Hepatocyte (in vitro differentiated cells): ENCODE measurements around the gene GDI1. TPM values are rescaled to one million over a fixed set of nuclear protein-coding genes. Genes with fewer than 3 reads are reported as not detected.
A peak's percentile ranks its signal among the peaks of the same experiment; 100 is the strongest.

ENCODE experiments used
- DNase-seq: peaks from one replicate; pipeline ENCODE4 v3.0.0-alpha.2; 2016; ENCODE audit warnings: low spot score
- H2AFZ ChIP-seq: fragments of 200-600 bp; sonication (generic); 2 replicates; pipeline ENCODE4 v1.6.0; 2016; ENCODE audit warnings: antibody characterized with exemption, mild to moderate bottlenecking
- H3K27ac ChIP-seq: fragments of 200-600 bp; sonication (generic); 2 replicates; pipeline ENCODE4 v1.5.1; 2016; ENCODE audit warnings: mild to moderate bottlenecking
- H3K27me3 ChIP-seq: fragments of 200-600 bp; sonication (generic); 2 replicates; pipeline ENCODE4 v1.6.1; 2016
- H3K36me3 ChIP-seq: fragments of 200-600 bp; sonication (generic); replicated peaks from 2 replicates; pipeline ENCODE4 v1.5.1; 2016; ENCODE audit warnings: low read depth; ENCODE audit not compliant: insufficient read depth
- H3K4me1 ChIP-seq: fragments of 200-600 bp; sonication (generic); 2 replicates; pipeline ENCODE4 v1.5.1; 2016; ENCODE audit warnings: mild to moderate bottlenecking, moderate library complexity; ENCODE audit not compliant: insufficient read depth
- H3K4me2 ChIP-seq: fragments of 200-600 bp; sonication (generic); 2 replicates; pipeline ENCODE4 v1.6.0; 2016
- H3K4me3 ChIP-seq: fragments of 200-600 bp; sonication (generic); 2 replicates; pipeline ENCODE4 v1.5.1; 2016; ENCODE audit warnings: mild to moderate bottlenecking
- H3K79me2 ChIP-seq: fragments of 200-600 bp; sonication (generic); 2 replicates; pipeline ENCODE4 v1.6.0; 2017; ENCODE audit warnings: mild to moderate bottlenecking
- H3K9me2 ChIP-seq: fragments of 200-600 bp; sonication (generic); replicated peaks from 2 replicates; pipeline ENCODE4 v1.6.0; 2017; ENCODE audit warnings: mild to moderate bottlenecking; ENCODE audit not compliant: insufficient read depth
- H3K9me3 ChIP-seq: fragments of 200-600 bp; sonication (generic); 2 replicates; pipeline ENCODE4 v1.5.1; 2016; ENCODE audit warnings: low read depth, mild to moderate bottlenecking
- H4K20me1 ChIP-seq: fragments of 200-600 bp; sonication (generic); 2 replicates; pipeline ENCODE4 v1.6.0; 2016; ENCODE audit warnings: mild to moderate bottlenecking; ENCODE audit not compliant: insufficient read depth, poor library complexity, severe bottlenecking
- EZH2 ChIP-seq: fragments of 200-600 bp; sonication (generic); IDR thresholded peaks from 2 replicates; pipeline ENCODE4 v1.6.1; 2016; ENCODE audit warnings: antibody characterized with exemption, mild to moderate bottlenecking, borderline replicate concordance
- EZH2phosphoT487 ChIP-seq: fragments of 200-600 bp; sonication (generic); IDR thresholded peaks from one replicate; pipeline ENCODE4 v1.6.1; 2018; ENCODE audit warnings: antibody characterized with exemption, mild to moderate bottlenecking, low read depth, moderate library complexity; ENCODE audit not compliant: unreplicated experiment, severe bottlenecking
- WGBS: methylation state at CpG from one replicate; pipeline ENCODE4 v1.1.6; 2016; ENCODE audit warnings: low lambda C conversion rate; ENCODE audit errors: missing lambda C conversion rate; 5-methylcytosine and 5-hydroxymethylcytosine counted together
- polyA plus RNA-seq: library from polyadenylated mRNA; unstranded; fragments of >200 nt; fragmentation: Nextera tagmentation; extraction: Ambion mirVana; gene quantifications from 2 replicates; pipeline ENCODE4 v1.2.1, GENCODE V29; 2016
- total RNA-seq: library from RNA; depleted of rRNA; stranded (reverse); fragments of >200 nt; gene quantifications from 2 replicates; pipeline ENCODE4 v1.2.3, GENCODE V29; 2014
- TF ChIP-seq, protein P1 (sequence below): fragments of 200-600 bp; sonication (generic); IDR thresholded peaks from 2 replicates; pipeline ENCODE4 v1.5.1; 2016; ENCODE audit warnings: antibody characterized with exemption, mild to moderate bottlenecking; ENCODE audit not compliant: poor library complexity

GDI1 gene
- total and polyA plus RNA-seq, 2 experiments from 2014 or later = 101 to 102 TPM

DNA sequence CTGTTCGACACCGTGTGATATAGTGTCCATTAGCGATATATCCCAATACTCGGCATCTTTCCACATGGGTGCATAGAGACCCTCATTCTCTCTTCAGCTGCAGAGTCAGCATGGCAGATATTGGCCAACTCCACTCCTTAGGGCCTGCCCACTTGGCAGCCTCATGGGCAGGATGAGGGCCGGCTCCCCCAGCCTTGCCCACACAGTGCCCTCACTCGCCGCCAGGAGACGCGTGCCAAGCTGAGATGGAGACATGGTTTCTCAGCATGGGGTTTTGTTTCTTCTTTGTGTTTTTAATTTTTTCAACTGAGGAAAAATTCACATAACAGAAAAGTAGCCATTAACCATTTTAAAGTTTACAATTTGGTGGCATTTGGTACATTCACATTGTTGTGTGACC lies 15.9 kb downstream of the GDI1 start:
- Histone ChIP-seq H3K36me3 (no peaks in the 10 kb centered on the region), H3K27ac (no peak overlapping the region), H3K4me2 (no peak overlapping the region), H3K27me3 (no peaks in the 10 kb centered on the region), H2AFZ (no peak overlapping the region), H4K20me1 (no peaks in the 10 kb centered on the region), H3K4me1 (no peaks in the 10 kb centered on the region), H3K4me3 (no peak overlapping the region), H3K79me2 (no peaks in the 10 kb centered on the region), H3K9me3 (no peaks in the 10 kb centered on the region), H3K9me2 (no peaks in the 10 kb centered on the region)
- 98% methylated on average over 9 of the region's 9 CpGs for WGBS
- no peak for DNase-seq
- no peak for TF ChIP-seq EZH2
- TF ChIP-seq EZH2phosphoT487 = no peak
- TF ChIP-seq, protein P1, sequence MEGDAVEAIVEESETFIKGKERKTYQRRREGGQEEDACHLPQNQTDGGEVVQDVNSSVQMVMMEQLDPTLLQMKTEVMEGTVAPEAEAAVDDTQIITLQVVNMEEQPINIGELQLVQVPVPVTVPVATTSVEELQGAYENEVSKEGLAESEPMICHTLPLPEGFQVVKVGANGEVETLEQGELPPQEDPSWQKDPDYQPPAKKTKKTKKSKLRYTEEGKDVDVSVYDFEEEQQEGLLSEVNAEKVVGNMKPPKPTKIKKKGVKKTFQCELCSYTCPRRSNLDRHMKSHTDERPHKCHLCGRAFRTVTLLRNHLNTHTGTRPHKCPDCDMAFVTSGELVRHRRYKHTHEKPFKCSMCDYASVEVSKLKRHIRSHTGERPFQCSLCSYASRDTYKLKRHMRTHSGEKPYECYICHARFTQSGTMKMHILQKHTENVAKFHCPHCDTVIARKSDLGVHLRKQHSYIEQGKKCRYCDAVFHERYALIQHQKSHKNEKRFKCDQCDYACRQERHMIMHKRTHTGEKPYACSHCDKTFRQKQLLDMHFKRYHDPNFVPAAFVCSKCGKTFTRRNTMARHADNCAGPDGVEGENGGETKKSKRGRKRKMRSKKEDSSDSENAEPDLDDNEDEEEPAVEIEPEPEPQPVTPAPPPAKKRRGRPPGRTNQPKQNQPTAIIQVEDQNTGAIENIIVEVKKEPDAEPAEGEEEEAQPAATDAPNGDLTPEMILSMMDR = no peak

DNA sequence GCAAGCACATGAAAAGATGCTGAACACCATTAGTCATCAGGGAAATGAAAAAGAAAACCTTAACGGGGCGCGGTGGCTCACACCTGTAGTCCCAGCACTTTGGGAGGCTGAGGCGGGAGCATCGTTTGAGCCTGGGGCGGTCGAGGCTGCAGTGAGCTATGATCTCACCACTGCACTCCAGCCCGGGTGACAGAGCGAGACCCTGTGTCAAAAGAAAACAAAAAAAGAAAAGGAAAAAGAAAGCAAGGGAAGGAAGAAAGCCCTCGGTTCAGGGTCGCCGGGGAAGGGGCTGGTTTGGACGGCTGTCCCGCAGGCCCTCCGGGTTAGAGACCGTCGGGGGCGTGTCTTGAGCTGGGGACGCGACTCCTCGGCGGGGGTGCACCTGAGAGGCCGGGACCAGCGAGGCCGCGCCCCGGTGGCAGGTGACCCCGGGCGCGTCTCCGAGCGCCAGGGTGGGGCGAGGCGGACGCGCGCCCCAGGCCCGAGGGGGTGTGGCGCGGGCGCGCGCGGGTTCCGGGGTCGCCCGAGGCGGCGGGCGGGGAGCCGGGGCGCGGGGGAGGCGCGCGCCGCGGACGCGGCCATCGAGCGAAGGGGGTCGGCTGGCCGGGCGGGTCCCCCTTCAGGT lies 20.6 kb downstream of the GDI1 start:
- Histone ChIP-seq H3K36me3 (no peaks in the 10 kb centered on the region), H3K27ac (peak overlapping the region; percentile 80), H3K4me3 (peak overlapping the region; percentile 29), H3K4me2 (peak overlapping the region; percentile 74), H3K79me2 (peaks cover 23% of the 10 kb centered on the region), H3K27me3 (no peaks in the 10 kb centered on the region), H4K20me1 (no peaks in the 10 kb centered on the region), H2AFZ (peak overlapping the region; percentile 57), H3K9me2 (no peaks in the 10 kb centered on the region), H3K9me3 (no peaks in the 10 kb centered on the region), H3K4me1 (no peaks in the 10 kb centered on the region)
- no peak for TF ChIP-seq EZH2
- TF ChIP-seq, protein P1 = no peak
- no peak for TF ChIP-seq EZH2phosphoT487
- peak; percentile 75 for DNase-seq
- 70% methylated on average over 18 of the region's 65 CpGs for WGBS

DNA sequence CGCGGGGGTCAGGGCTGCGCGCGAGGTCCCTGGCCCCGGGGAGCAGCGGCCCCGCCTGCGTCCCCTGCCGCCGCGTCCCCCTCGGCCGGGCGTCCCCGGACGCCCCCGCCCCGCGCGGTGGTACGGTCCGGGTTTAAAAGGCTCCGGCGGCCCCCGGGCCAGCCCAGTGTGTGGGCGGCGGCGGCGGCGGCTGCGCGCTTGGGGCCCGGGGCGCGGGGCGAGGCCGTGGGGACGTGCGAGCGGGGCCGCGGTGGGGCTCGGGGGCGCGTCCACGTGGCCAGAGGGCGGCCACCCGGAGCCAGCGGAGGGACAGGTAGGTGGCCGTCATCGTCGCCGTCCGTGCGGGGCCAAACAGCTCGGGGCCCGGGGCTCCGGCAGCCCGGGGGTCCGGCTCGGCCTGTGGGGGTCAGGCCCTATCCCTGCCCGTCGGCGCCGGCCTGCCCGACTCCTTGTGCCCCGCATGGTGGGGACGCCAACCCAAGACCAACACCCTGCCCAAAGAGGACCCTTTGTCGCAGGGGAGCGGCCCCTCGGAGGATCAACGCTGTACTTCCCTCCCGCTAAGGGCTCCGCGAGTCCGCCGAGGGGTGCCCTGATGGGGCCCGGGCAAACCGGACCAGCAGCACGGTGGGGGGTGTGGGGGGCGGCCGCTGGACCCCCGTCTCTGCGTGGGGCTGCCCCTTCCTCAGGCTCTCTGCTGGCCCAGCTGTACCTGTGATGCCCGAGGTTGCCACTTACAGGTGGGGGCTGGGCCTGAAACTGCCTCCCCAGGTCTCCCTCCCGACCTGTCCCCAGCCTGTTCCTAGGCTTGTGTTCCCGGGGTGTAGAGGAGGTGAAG lies 21.4 kb downstream of the GDI1 start, which contains the start of gene PLXNA3:
Gene PLXNA3 (plus strand): TSS at position 166 of the 838 bp plus-strand sequence. CDS start 1,903 bp downstream, outside the sequence.
- Histone ChIP-seq H3K4me1 (no peaks in the 10 kb centered on the region), H3K36me3 (no peaks in the 10 kb centered on the region), H3K9me2 (no peaks in the 10 kb centered on the region), H3K27me3 (no peaks in the 10 kb centered on the region), H3K4me2 (peak within 1 kb of the TSS; percentile 83), H3K9me3 (no peaks in the 10 kb centered on the region), H3K79me2 (peaks cover 23% of the 10 kb centered on the region), H3K27ac (peak within 1 kb of the TSS; percentile 80), H4K20me1 (no peaks in the 10 kb centered on the region), H3K4me3 (peak within 1 kb of the TSS; percentile 52), H2AFZ (peak within 1 kb of the TSS; percentile 57)
- peak; percentile 74 for DNase-seq
- WGBS = 38% methylated on average over 20 of the region's 88 CpGs
- TF ChIP-seq EZH2phosphoT487 (no peak), EZH2 (no peak)
